WTC11 (cell line): ENCODE data around the gene ABCG1. TPM values are rescaled to one million over a fixed set of nuclear protein-coding genes. Genes with fewer than 3 reads are reported as not detected.

Experiments used
- ATAC-seq: fragments of 200-7000 bp; cut with Tn5 transposase; 2 replicates; pipeline ENCODE4 v1.10.0; 2021; ENCODE audit warnings: mild to moderate bottlenecking, moderate library complexity
- CTCF ChIA-PET: fragments of 300-600 bp; sonication (Branson Sonifier 250); formaldehyde crosslinking; loops from one replicate; lab custom pipeline; 2021; ENCODE audit warnings: antibody characterized with exemption; lab: Charles Lee
- POLR2A ChIA-PET: fragments of 350-600 bp; sonication (Branson Sonifier 250); formaldehyde crosslinking; loops from one replicate; lab custom pipeline; 2021; ENCODE audit warnings: antibody characterized with exemption; lab: Charles Lee
- DNase-seq: peaks from one replicate; pipeline ENCODE4 v3.0.0; 2021; ENCODE audit warnings: low spot score
- H3K27ac Mint-ChIP-seq: 2 replicates; pipeline ENCODE4 v1.8.0; 2021; ENCODE audit warnings: mixed read lengths
- H3K27me3 Mint-ChIP-seq: 2 replicates; pipeline ENCODE4 v1.8.0; 2021; ENCODE audit warnings: low read depth, mild to moderate bottlenecking, moderate library complexity, mixed read lengths
- H3K36me3 Mint-ChIP-seq: 2 replicates; pipeline ENCODE4 v1.8.0; 2021; ENCODE audit warnings: mixed read lengths
- H3K4me1 Mint-ChIP-seq: 2 replicates; pipeline ENCODE4 v1.8.0; 2022; ENCODE audit warnings: mixed read lengths
- H3K4me3 Mint-ChIP-seq: 2 replicates; pipeline ENCODE4 v1.8.0; 2021; ENCODE audit warnings: mild to moderate bottlenecking, moderate library complexity, mixed read lengths
- H3K9me3 Mint-ChIP-seq: 2 replicates; pipeline ENCODE4 v1.8.0; 2021; ENCODE audit warnings: mixed read lengths
- CDX4 ChIP-seq: fragments of 250-450 bp; sonication (Bioruptor Pico); IDR thresholded peaks from 2 replicates; pipeline ENCODE4 v1.9.0; 2021; ENCODE audit warnings: moderate library complexity, mild to moderate bottlenecking, inconsistent platforms, borderline replicate concordance
- CREM ChIP-seq: sonication (generic); formaldehyde crosslinking; IDR thresholded peaks from 2 replicates; pipeline ENCODE4 v1.8.1; 2022; ENCODE audit warnings: mild to moderate bottlenecking, missing genetic modification reagents, moderate library complexity
- CTCF ChIP-seq: fragments of 200-600 bp; IDR thresholded peaks from 2 replicates; pipeline ENCODE4 v1.8.0; 2022; ENCODE audit warnings: antibody characterized with exemption
- E2F1 ChIP-seq: sonication (generic); formaldehyde crosslinking; IDR thresholded peaks from 2 replicates; pipeline ENCODE4 v1.8.0; 2022; ENCODE audit warnings: mild to moderate bottlenecking, missing genetic modification reagents
- JUN ChIP-seq: sonication (generic); formaldehyde crosslinking; IDR thresholded peaks from 2 replicates; pipeline ENCODE4 v1.8.0; 2023; ENCODE audit warnings: mild to moderate bottlenecking, missing genetic modification reagents
- MLX ChIP-seq: sonication (generic); formaldehyde crosslinking; IDR thresholded peaks from 2 replicates; pipeline ENCODE4 v1.8.1; 2023; ENCODE audit warnings: mild to moderate bottlenecking, missing genetic modification reagents, moderate library complexity
- NFE2L1 ChIP-seq: sonication (generic); formaldehyde crosslinking; IDR thresholded peaks from 2 replicates; pipeline ENCODE4 v1.8.1; 2023; ENCODE audit warnings: missing genetic modification reagents
- NFYB ChIP-seq: sonication (generic); formaldehyde crosslinking; conservative IDR thresholded peaks from 2 replicates; pipeline ENCODE4 v1.8.0; 2022; ENCODE audit warnings: low read depth, missing genetic modification reagents
- NR3C1 ChIP-seq: sonication (generic); formaldehyde crosslinking; conservative IDR thresholded peaks from 2 replicates; pipeline ENCODE4 v1.8.1; 2023; ENCODE audit warnings: low read depth, mild to moderate bottlenecking, missing genetic modification reagents
- PREB ChIP-seq: sonication (generic); formaldehyde crosslinking; IDR thresholded peaks from 2 replicates; pipeline ENCODE4 v1.8.1; 2022; ENCODE audit warnings: mild to moderate bottlenecking, missing genetic modification reagents, moderate library complexity, borderline replicate concordance
- SMAD4 ChIP-seq: sonication (generic); formaldehyde crosslinking; IDR thresholded peaks from 2 replicates; pipeline ENCODE4 v1.8.0; 2022; ENCODE audit warnings: mild to moderate bottlenecking, missing genetic modification reagents
- SP1 ChIP-seq: sonication (generic); formaldehyde crosslinking; conservative IDR thresholded peaks from 2 replicates; pipeline ENCODE4 v1.8.1; 2022; ENCODE audit warnings: missing genetic modification reagents
- USF2 ChIP-seq: sonication (generic); formaldehyde crosslinking; IDR thresholded peaks from 2 replicates; pipeline ENCODE4 v1.8.1; 2023; ENCODE audit warnings: mild to moderate bottlenecking, missing genetic modification reagents, moderate library complexity
- ZBTB21 ChIP-seq: sonication (generic); formaldehyde crosslinking; IDR thresholded peaks from 2 replicates; pipeline ENCODE4 v1.8.1; 2023; ENCODE audit warnings: mild to moderate bottlenecking, missing genetic modification reagents, borderline replicate concordance
- ZNF423 ChIP-seq: fragments of 250-450 bp; sonication (Bioruptor Pico); IDR thresholded peaks from 2 replicates; pipeline ENCODE4 v2.1.2; 2022; ENCODE audit warnings: mild to moderate bottlenecking, moderate library complexity
- ZSCAN18 ChIP-seq: fragments of 250-450 bp; sonication (Bioruptor Pico); IDR thresholded peaks from 2 replicates; pipeline ENCODE4 v2.1.2; 2022; ENCODE audit warnings: mild to moderate bottlenecking, moderate library complexity
- total RNA-seq: library from RNA; stranded (reverse); gene quantifications from 3 replicates; pipeline ENCODE4 v1.2.3, GENCODE V29; 2021
- TF ChIP-seq, protein P1 (sequence below): sonication (generic); formaldehyde crosslinking; IDR thresholded peaks from 2 replicates; pipeline ENCODE4 v1.8.1; 2022; ENCODE audit warnings: low read depth, mild to moderate bottlenecking, moderate library complexity, missing genetic modification reagents, borderline replicate concordance

The ABCG1 gene
- total RNA-seq, 1 experiment from 2014 or later: 4.0 TPM

- Mint-ChIP-seq H3K27me3 (peaks cover 7% of the 10 kb centered on the region), H3K9me3 (peaks cover 19% of the 10 kb centered on the region; the same call in 1 of the 2 replicates), H3K4me1 (peaks cover 17% of the 10 kb centered on the region), H3K4me3 (no peak overlapping the region), H3K27ac (no peak overlapping the region), H3K36me3 (no peaks in the 10 kb centered on the region; the same call in none of the 2 replicates)
- ATAC-seq (no peak), DNase-seq (no peak)
- ChIA-PET CTCF (interaction anchor here (0.6 kb wide), 1 partner anchor 91 kb away, joined by 3 read pairs; no protein-coding TSS in a partner anchor), POLR2A (no interaction called here)
- TF ChIP-seq JUN (CRISPR knock-in tag) (no peak), USF2 (CRISPR knock-in tag) (no peak), MLX (CRISPR knock-in tag) (no peak)
Observed at GRCh38 chr21:42208036-42208435, 10.9 kb upstream of the ABCG1 start.

DNA sequence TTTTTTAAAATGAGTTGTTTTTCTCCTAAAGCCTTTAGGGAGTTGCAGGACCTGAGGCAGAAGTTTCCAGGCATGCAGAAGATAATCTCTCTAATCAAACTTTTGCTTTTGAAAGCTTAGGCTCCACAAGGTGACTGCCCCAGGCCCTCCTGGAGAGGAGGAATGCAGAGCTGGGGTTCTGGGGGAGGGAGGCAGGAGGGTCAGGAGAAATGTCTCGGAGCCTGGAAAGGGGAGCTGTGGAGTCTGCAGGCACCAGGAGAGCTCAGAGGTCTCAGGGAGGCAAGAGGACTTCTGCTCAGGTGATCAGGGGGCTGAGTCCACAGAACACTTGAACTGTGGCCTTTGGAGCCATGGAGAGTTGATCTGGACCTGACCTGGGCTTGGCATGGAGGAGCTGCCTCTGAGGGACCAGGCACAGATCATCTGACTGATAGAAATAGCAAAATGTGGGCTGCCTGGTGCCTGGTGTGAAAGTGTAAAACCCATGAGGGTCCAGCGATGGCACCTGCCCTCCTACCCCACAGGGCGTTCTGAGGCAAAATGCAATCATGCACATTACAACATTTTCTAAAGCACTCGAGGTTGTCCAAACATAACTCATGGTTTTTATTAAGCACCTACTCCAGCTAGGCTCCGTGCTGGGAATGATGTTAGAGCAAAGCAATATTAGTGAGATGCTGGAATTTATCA, 10.0 kb upstream of the ABCG1 start:
- ChIA-PET POLR2A (no interaction called here), CTCF (interaction anchor here (1.0 kb wide), 1 partner anchor 50 kb away, joined by 3 read pairs; no protein-coding TSS in a partner anchor)
- no peak overlapping the region for H3K4me3 Mint-ChIP-seq
- peaks cover 17% of the 10 kb centered on the region for H3K4me1 Mint-ChIP-seq
- H3K27me3 Mint-ChIP-seq: peaks cover 7% of the 10 kb centered on the region
- TF ChIP-seq ZNF423 (CRISPR knock-in tag): peak; percentile 62
- no peak for TF ChIP-seq E2F1
- no peak overlapping the region for H3K27ac Mint-ChIP-seq
- no peaks in the 10 kb centered on the region; the same call in none of the 2 replicates for H3K36me3 Mint-ChIP-seq
- ATAC-seq (peak; percentile 57; the same call in 1 of the 2 replicates), DNase-seq (no peak)
- H3K9me3 Mint-ChIP-seq: peaks cover 19% of the 10 kb centered on the region; the same call in 1 of the 2 replicates

DNA sequence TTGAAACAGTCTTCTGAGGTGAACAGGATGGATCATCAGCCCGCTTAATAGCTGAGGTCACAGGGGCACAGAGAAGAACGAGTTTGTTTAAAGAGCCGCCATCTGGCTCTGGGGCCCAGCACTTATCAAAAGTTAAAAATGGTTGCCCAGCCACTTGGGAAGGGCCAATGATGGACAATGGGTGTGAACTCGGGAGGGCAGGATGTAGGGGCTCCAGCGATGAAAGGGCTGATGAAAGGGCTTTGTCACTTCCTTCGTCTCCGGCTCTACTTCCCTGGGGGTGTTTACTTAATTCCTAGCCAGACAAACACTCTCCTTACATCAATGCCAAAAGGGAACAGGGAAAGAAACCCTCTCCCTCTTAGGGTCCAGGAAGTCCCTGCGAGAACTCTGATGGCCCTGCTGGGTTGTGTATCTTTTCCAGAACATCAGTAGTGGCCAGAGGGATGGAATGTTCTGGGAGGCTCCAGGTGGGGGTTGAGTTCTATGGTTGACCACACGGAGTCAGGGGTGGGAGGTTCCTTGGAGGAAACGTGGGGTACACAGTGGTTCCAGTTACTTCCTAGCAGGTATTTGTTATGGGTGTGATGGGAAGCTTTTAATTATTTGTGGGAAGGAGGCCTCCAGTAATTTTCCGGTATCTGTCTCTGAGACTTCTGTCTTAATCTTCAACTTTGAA, 9.0 kb upstream of the ABCG1 start:
- Mint-ChIP-seq H3K27me3 (peaks cover 12% of the 10 kb centered on the region), H3K9me3 (peaks cover 14% of the 10 kb centered on the region), H3K27ac (no peak overlapping the region), H3K4me1 (peaks cover 17% of the 10 kb centered on the region), H3K36me3 (no peaks in the 10 kb centered on the region; the same call in none of the 2 replicates), H3K4me3 (no peak overlapping the region)
- DNase-seq (no peak), ATAC-seq (no peak)
- POLR2A ChIA-PET: no interaction called here
- CTCF ChIA-PET: no interaction called here
- TF ChIP-seq SP1: no peak
- TF ChIP-seq SMAD4 (CRISPR knock-in tag): no peak
- TF ChIP-seq NR3C1: no peak
- no peak for TF ChIP-seq CDX4 (CRISPR knock-in tag)
- TF ChIP-seq NFYB (CRISPR knock-in tag): no peak
- no peak for TF ChIP-seq ZSCAN18
- TF ChIP-seq, protein P1, sequence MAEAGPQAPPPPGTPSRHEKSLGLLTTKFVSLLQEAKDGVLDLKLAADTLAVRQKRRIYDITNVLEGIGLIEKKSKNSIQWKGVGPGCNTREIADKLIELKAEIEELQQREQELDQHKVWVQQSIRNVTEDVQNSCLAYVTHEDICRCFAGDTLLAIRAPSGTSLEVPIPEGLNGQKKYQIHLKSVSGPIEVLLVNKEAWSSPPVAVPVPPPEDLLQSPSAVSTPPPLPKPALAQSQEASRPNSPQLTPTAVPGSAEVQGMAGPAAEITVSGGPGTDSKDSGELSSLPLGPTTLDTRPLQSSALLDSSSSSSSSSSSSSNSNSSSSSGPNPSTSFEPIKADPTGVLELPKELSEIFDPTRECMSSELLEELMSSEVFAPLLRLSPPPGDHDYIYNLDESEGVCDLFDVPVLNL (CRISPR knock-in tag): no peak
- TF ChIP-seq PREB: no peak
- TF ChIP-seq MLX (CRISPR knock-in tag): no peak
- TF ChIP-seq ZBTB21 (CRISPR knock-in tag): no peak
- no peak for TF ChIP-seq NFE2L1
- no peak for TF ChIP-seq CTCF
- TF ChIP-seq CREM (CRISPR knock-in tag): no peak
